ENCODE results near the gene UBE2C. TPM values are rescaled to one million over a fixed set of nuclear protein-coding genes. Genes with fewer than 3 reads are reported as not detected.

Gene UBE2C
- total and polyA plus RNA-seq, 2 of the 8 experiments (the other 6 are each of a cell fraction or from before 2014, with no cell fraction given): 243 to 326 TPM

DNA sequence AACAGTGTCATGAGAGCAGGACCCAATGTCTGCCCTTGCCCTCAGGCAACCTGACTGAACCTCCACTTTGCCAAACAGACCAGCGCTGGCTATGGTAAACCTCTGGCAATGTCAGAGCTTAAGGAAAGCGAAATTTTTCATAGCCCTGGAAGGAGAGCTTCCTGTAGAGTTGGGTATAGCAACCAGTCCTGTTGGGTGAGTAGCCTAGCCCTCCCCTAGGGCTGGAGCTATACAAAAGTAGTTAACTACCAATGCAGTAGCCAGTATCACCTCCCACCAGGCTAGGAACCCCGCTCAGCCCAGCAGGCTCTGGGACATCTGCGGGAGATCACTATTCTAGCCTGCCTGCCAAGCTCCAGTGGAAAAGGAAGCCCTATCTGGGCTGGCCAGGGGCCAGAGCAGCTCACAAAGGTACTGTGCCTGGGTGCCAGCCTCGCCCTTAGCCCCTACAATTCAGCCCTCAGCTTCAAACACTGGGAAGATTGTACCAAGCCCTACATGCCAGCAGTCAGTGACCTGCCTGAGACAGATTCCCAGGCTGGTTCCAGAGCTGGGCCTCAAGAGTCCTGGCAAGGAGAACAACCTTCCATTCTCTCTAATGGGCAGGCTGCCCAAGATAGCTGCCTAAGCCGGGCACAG is 28.7 kb upstream of the UBE2C start:
- Histone ChIP-seq H4K8ac (ENCODE audit: extremely low read depth, insufficient read depth, low read length) (no peak overlapping the region), H4K5ac (ENCODE audit: insufficient read length, low read depth, low read length) (no peak overlapping the region), H2BK20ac (ENCODE audit: low read length) (no peak overlapping the region), H3K27ac (ENCODE audit: low read depth, low read length) (no peak overlapping the region), H4K91ac (replicated peaks; ENCODE audit: insufficient read length, low read length) (no peak overlapping the region), H3K18ac (ENCODE audit: extremely low read depth, low read length) (no peak overlapping the region), H2AFZ (ENCODE audit: low read length) (no peak overlapping the region), H3K14ac (ENCODE audit: insufficient read length) (no peak overlapping the region), H3K36me3 (ENCODE audit: control insufficient read depth in 2 of 4, insufficient read depth in 4 of 4, low read length in 3 of 4) (no peaks in the 10 kb centered on the region), H3K9me3 (ENCODE audit: insufficient read depth in 2 of 2, low read depth in 1 of 2, low read length in 1 of 2) (no peaks in the 10 kb centered on the region), H3K27me3 (replicated peaks in 1 of 4; ENCODE audit: control insufficient read depth in 3 of 4, extremely low read depth in 1 of 4, insufficient read depth in 3 of 4, low read length in 3 of 4) (no peaks in the 10 kb centered on the region), H3K4me3 (ENCODE audit: extremely low read depth in 1 of 4, insufficient read depth in 2 of 4, low read depth in 3 of 4, low read length in 4 of 4) (no peak overlapping the region), H3K4me1 (replicated peaks in 1 of 4; ENCODE audit: control insufficient read depth in 3 of 4, insufficient read depth in 4 of 4, low read length in 3 of 4) (no peaks in the 10 kb centered on the region), H3K79me2 (ENCODE audit: control insufficient read depth in 1 of 2, insufficient read depth in 2 of 2, low read length in 2 of 2) (no peaks in the 10 kb centered on the region), H2AK5ac (ENCODE audit: low read depth, low read length) (no peak overlapping the region), H2BK12ac (ENCODE audit: low read depth, low read length) (no peak overlapping the region), H3K56ac (replicated peaks; ENCODE audit: insufficient read length, low read depth, low read length) (no peak overlapping the region), H4K20me1 (replicated peaks in 1 of 2; ENCODE audit: control insufficient read depth in 1 of 2, insufficient read depth in 2 of 2, low read length in 2 of 2) (no peaks in the 10 kb centered on the region), H3K4ac (replicated peaks; ENCODE audit: insufficient read length, low read depth, low read length) (no peak overlapping the region), H2BK5ac (ENCODE audit: low read depth, low read length) (no peak overlapping the region), H3K79me1 (ENCODE audit: low read depth, low read length) (no peaks in the 10 kb centered on the region), H3K9ac (replicated peaks in 1 of 4; ENCODE audit: extremely low read depth in 1 of 4, low read depth in 3 of 4, low read length in 3 of 4) (no peak overlapping the region), H3K4me2 (ENCODE audit: insufficient read depth in 1 of 2, low read depth in 2 of 2, low read length in 2 of 2) (no peak overlapping the region), H3K23me2 (ENCODE audit: low read depth, low read length) (no peaks in the 10 kb centered on the region; the same call in 1 of the 2 replicates), H2BK120ac (replicated peaks; ENCODE audit: low read depth, low read length) (no peak overlapping the region), H2BK15ac (ENCODE audit: low read length) (no peak overlapping the region; the same call in 1 of the 2 replicates), H3K23ac (ENCODE audit: insufficient read length) (no peak overlapping the region)
- 92% methylated on average over 6 of the region's 6 CpGs; no CpG with 5 or more reads in 1 of the 2 experiments for WGBS, 2 experiments (ENCODE audit: extremely low coverage in 1 of 2, insufficient coverage in 1 of 2, insufficient read length in 1 of 2, insufficient replicate concordance in 2 of 2, low coverage in 1 of 2, low lambda C conversion rate in 2 of 2, missing lambda C conversion rate in 1 of 2)
- CTCF ChIA-PET (ENCODE audit: partially characterized antibody): interaction anchor here (0.6 to 2.9 kb wide), 10 partner anchors 13 to 634 kb away, joined by 3 to 11 read pairs (median 4); no protein-coding TSS in a partner anchor
- POLR2A ChIA-PET (ENCODE audit: partially characterized antibody): interaction anchor here (1.2 kb wide), 1 partner anchor 73 kb away, joined by 3 read pairs; no protein-coding TSS in a partner anchor
- no peak for DNase-seq (ENCODE audit: low read depth in 1 of 2, low spot score in 2 of 2)
- FAIRE-seq: no peak
- TF ChIP-seq, protein P1, sequence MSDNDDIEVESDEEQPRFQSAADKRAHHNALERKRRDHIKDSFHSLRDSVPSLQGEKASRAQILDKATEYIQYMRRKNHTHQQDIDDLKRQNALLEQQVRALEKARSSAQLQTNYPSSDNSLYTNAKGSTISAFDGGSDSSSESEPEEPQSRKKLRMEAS (IDR thresholded peaks at IDR 0.05): no peak
- no peak for TF ChIP-seq KDM5A (IDR thresholded peaks at IDR 0.05; ENCODE audit: low read length)
- TF ChIP-seq RNF2 (IDR thresholded peaks at IDR 0.05; ENCODE audit: borderline replicate concordance, low read depth, low read length, missing control alignments, poor library complexity, severe bottlenecking): no peak

All from H1 (cell line).